ENCODE results near the gene GID8. TPM values are rescaled to one million over a fixed set of nuclear protein-coding genes. Genes with fewer than 3 reads are reported as not detected.

Gene GID8
- total and polyA plus RNA-seq, 2 experiments from 2014 or later = 17.6 to 31.0 TPM

- H3K27ac ChIP-seq = no peak overlapping the region
- H3K4me1 ChIP-seq (ENCODE audit: insufficient read depth) = no peaks in the 10 kb centered on the region
- H2AFZ ChIP-seq = no peak overlapping the region
- in situ Hi-C loops (cut with MboI) = no loop called here
- H3K9ac ChIP-seq = no peak overlapping the region
- H3K4me2 ChIP-seq (ENCODE audit: unreplicated experiment) = no peak overlapping the region
- peaks cover 40% of the 10 kb centered on the region for H3K27me3 ChIP-seq (replicated peaks; ENCODE audit: insufficient read depth)
- H3K79me2 ChIP-seq (ENCODE audit: insufficient read depth) = no peaks in the 10 kb centered on the region
- H3K9me3 ChIP-seq (ENCODE audit: low read depth) = no peaks in the 10 kb centered on the region
- no peak overlapping the region for H3K4me3 ChIP-seq
- no peak for DNase-seq
- H4K20me1 ChIP-seq (ENCODE audit: insufficient read depth) = no peaks in the 10 kb centered on the region
- no peaks in the 10 kb centered on the region for H3F3A ChIP-seq (ENCODE audit: insufficient read depth)
- H3K9me2 ChIP-seq (ENCODE audit: insufficient read depth) = no peaks in the 10 kb centered on the region
- 77 to 81% methylated on average over 23 of the region's 23 CpGs for WGBS, 2 experiments (ENCODE audit: low coverage in 1 of 2, low lambda C conversion rate in 2 of 2, missing lambda C conversion rate in 2 of 2)
- H3K36me3 ChIP-seq (ENCODE audit: low read depth) = no peaks in the 10 kb centered on the region
- TF ChIP-seq EZH2phosphoT487 (IDR thresholded peaks at IDR 0.05; ENCODE audit: insufficient read depth, low read depth) (no peak), EZH2 (IDR thresholded peaks at IDR 0.05; ENCODE audit: insufficient read depth, poor library complexity, severe bottlenecking) (no peak)
Observed at GRCh38 chr20:62993856-62994494, 56.0 kb downstream of the GID8 start.

GRCh38 chr20:62994869-62995281, 56.9 kb downstream of the GID8 start:
- Histone ChIP-seq H2AFZ (no peak overlapping the region), H3K79me2 (ENCODE audit: insufficient read depth) (no peaks in the 10 kb centered on the region), H3K4me2 (ENCODE audit: unreplicated experiment) (no peak overlapping the region), H3K27ac (no peak overlapping the region), H3K9ac (no peak overlapping the region), H3K36me3 (ENCODE audit: low read depth) (no peaks in the 10 kb centered on the region), H3F3A (ENCODE audit: insufficient read depth) (no peaks in the 10 kb centered on the region), H4K20me1 (ENCODE audit: insufficient read depth) (no peaks in the 10 kb centered on the region), H3K27me3 (replicated peaks; ENCODE audit: insufficient read depth) (peaks cover 49% of the 10 kb centered on the region), H3K9me2 (ENCODE audit: insufficient read depth) (no peaks in the 10 kb centered on the region), H3K4me3 (no peak overlapping the region), H3K4me1 (ENCODE audit: insufficient read depth) (no peaks in the 10 kb centered on the region), H3K9me3 (ENCODE audit: low read depth) (no peaks in the 10 kb centered on the region)
- no peak for TF ChIP-seq EZH2 (IDR thresholded peaks at IDR 0.05; ENCODE audit: insufficient read depth, poor library complexity, severe bottlenecking)
- TF ChIP-seq EZH2phosphoT487 (IDR thresholded peaks at IDR 0.05; ENCODE audit: insufficient read depth, low read depth) = no peak
- DNase-seq = no peak
- in situ Hi-C loops (cut with MboI) = no loop called here
- 52 to 62% methylated on average over 17 to 19 of the region's 19 CpGs for WGBS, 2 experiments (ENCODE audit: low coverage in 1 of 2, low lambda C conversion rate in 2 of 2, missing lambda C conversion rate in 2 of 2)

GRCh38 chr20:62995481-62995880, 57.5 kb downstream of the GID8 start:
- 47 to 49% methylated on average over 11 of the region's 11 CpGs for WGBS, 2 experiments (ENCODE audit: low coverage in 1 of 2, low lambda C conversion rate in 2 of 2, missing lambda C conversion rate in 2 of 2)
- no peak overlapping the region for H2AFZ ChIP-seq
- H3K4me3 ChIP-seq = no peak overlapping the region
- H3K9me3 ChIP-seq (ENCODE audit: low read depth) = no peaks in the 10 kb centered on the region
- no peak for DNase-seq
- no peaks in the 10 kb centered on the region for H3K9me2 ChIP-seq (ENCODE audit: insufficient read depth)
- H3K27me3 ChIP-seq (replicated peaks; ENCODE audit: insufficient read depth) = peaks cover 51% of the 10 kb centered on the region
- H3K27ac ChIP-seq = no peak overlapping the region
- in situ Hi-C loops (cut with MboI) = no loop called here
- H3K36me3 ChIP-seq (ENCODE audit: low read depth) = no peaks in the 10 kb centered on the region
- no peaks in the 10 kb centered on the region for H4K20me1 ChIP-seq (ENCODE audit: insufficient read depth)
- no peak for TF ChIP-seq EZH2 (IDR thresholded peaks at IDR 0.05; ENCODE audit: insufficient read depth, poor library complexity, severe bottlenecking)
- TF ChIP-seq EZH2phosphoT487 (IDR thresholded peaks at IDR 0.05; ENCODE audit: insufficient read depth, low read depth) = no peak
- no peak overlapping the region for H3K9ac ChIP-seq
- H3K79me2 ChIP-seq (ENCODE audit: insufficient read depth) = no peaks in the 10 kb centered on the region
- no peaks in the 10 kb centered on the region for H3F3A ChIP-seq (ENCODE audit: insufficient read depth)
- no peak overlapping the region for H3K4me2 ChIP-seq (ENCODE audit: unreplicated experiment)
- H3K4me1 ChIP-seq (ENCODE audit: insufficient read depth) = no peaks in the 10 kb centered on the region

GRCh38 chr20:62995898-62996595, 58.1 kb downstream of the GID8 start:
- Histone ChIP-seq H3K9ac (no peak overlapping the region), H2AFZ (no peak overlapping the region), H3K27me3 (replicated peaks; ENCODE audit: insufficient read depth) (peaks cover 51% of the 10 kb centered on the region), H4K20me1 (ENCODE audit: insufficient read depth) (no peaks in the 10 kb centered on the region), H3K36me3 (ENCODE audit: low read depth) (no peaks in the 10 kb centered on the region), H3K9me2 (ENCODE audit: insufficient read depth) (no peaks in the 10 kb centered on the region), H3K79me2 (ENCODE audit: insufficient read depth) (no peaks in the 10 kb centered on the region), H3K4me3 (no peak overlapping the region), H3K27ac (no peak overlapping the region), H3K4me2 (ENCODE audit: unreplicated experiment) (no peak overlapping the region), H3F3A (ENCODE audit: insufficient read depth) (no peaks in the 10 kb centered on the region), H3K4me1 (ENCODE audit: insufficient read depth) (no peaks in the 10 kb centered on the region), H3K9me3 (ENCODE audit: low read depth) (no peaks in the 10 kb centered on the region)
- in situ Hi-C loops (cut with MboI) = no loop called here
- 44 to 50% methylated on average over 21 to 23 of the region's 25 CpGs for WGBS, 2 experiments (ENCODE audit: low coverage in 1 of 2, low lambda C conversion rate in 2 of 2, missing lambda C conversion rate in 2 of 2)
- DNase-seq = no peak
- TF ChIP-seq EZH2phosphoT487 (IDR thresholded peaks at IDR 0.05; ENCODE audit: insufficient read depth, low read depth) (no peak), EZH2 (IDR thresholded peaks at IDR 0.05; ENCODE audit: insufficient read depth, poor library complexity, severe bottlenecking) (no peak)

Data from GM23248 (cell line).